GM12892 (cell line): ENCODE data around the gene WNK2.

ENCODE experiments used
- DNase-seq: peaks from one replicate; pipeline ENCODE4 v3.0.0; 2011; ENCODE audit not compliant: insufficient read length
- FAIRE-seq: peaks from 2 replicates; lab custom pipeline; 2011; peaks lifted over from hg19 to GRCh38; lab: Jason Lieb, UNC
- POLR2A ChIP-seq: IDR thresholded peaks from 2 replicates; pipeline ENCODE4 v1.6.1; 2011; ENCODE audit warnings: low read depth, low read length, control low read depth
- POLR2AphosphoS5 ChIP-seq: IDR thresholded peaks from 2 replicates; pipeline ENCODE4 v1.6.1; 2011; ENCODE audit warnings: low read depth, low read length, control low read depth
- TAF1 ChIP-seq: IDR thresholded peaks from 2 replicates; pipeline ENCODE4 v1.6.1; 2011; ENCODE audit warnings: low read depth, mild to moderate bottlenecking, control low read depth, low read length, borderline replicate concordance

WNK2 gene

GRCh38 chr9:93287593-93287992 is 103.7 kb downstream of the WNK2 start:
- TF ChIP-seq POLR2A: no peak
- no peak for TF ChIP-seq TAF1
- no peak for TF ChIP-seq POLR2AphosphoS5
- FAIRE-seq: no peak
- no peak for DNase-seq

- DNase-seq (no peak), FAIRE-seq (no peak)
- TF ChIP-seq TAF1 (no peak), POLR2AphosphoS5 (no peak), POLR2A (no peak)
Measured at GRCh38 chr9:93288341-93288740, 104.4 kb downstream of the WNK2 start.

GRCh38 chr9:93288891-93289883 is 105.2 kb downstream of the WNK2 start:
- no peak for FAIRE-seq
- no peak for DNase-seq
- TF ChIP-seq POLR2A (no peak), POLR2AphosphoS5 (no peak), TAF1 (no peak)

GRCh38 chr9:93290495-93291434 is 106.8 kb downstream of the WNK2 start:
- DNase-seq (peak; percentile 19), FAIRE-seq (no peak)
- TF ChIP-seq POLR2AphosphoS5: no peak
- TF ChIP-seq TAF1: no peak
- no peak for TF ChIP-seq POLR2A

- FAIRE-seq (no peak), DNase-seq (no peak)
- TF ChIP-seq POLR2A (no peak), POLR2AphosphoS5 (no peak), TAF1 (no peak)
Measured at GRCh38 chr9:93291536-93292287, 107.8 kb downstream of the WNK2 start.

GRCh38 chr9:93292288-93292615 is 108.3 kb downstream of the WNK2 start:
- no peak for TF ChIP-seq POLR2AphosphoS5
- no peak for TF ChIP-seq TAF1
- no peak for TF ChIP-seq POLR2A
- FAIRE-seq (no peak), DNase-seq (no peak)

- DNase-seq (no peak), FAIRE-seq (no peak)
- TF ChIP-seq POLR2A (no peak), TAF1 (no peak), POLR2AphosphoS5 (no peak)
Measured at GRCh38 chr9:93292664-93293328, 108.9 kb downstream of the WNK2 start.

GRCh38 chr9:93294011-93294410 is 110.1 kb downstream of the WNK2 start:
- no peak for DNase-seq
- FAIRE-seq: no peak
- TF ChIP-seq POLR2A: no peak

GRCh38 chr9:93295031-93295430 is 111.1 kb downstream of the WNK2 start:
- no peak for DNase-seq
- no peak for FAIRE-seq
- TF ChIP-seq POLR2AphosphoS5 (no peak), POLR2A (no peak), TAF1 (no peak)

- TF ChIP-seq POLR2AphosphoS5 (no peak), TAF1 (no peak), POLR2A (no peak)
- FAIRE-seq (no peak), DNase-seq (peak; percentile 24)
Measured at GRCh38 chr9:93295456-93296076, 111.6 kb downstream of the WNK2 start.

GRCh38 chr9:93296889-93297480 is 113.0 kb downstream of the WNK2 start:
- DNase-seq (no peak), FAIRE-seq (no peak)
- TF ChIP-seq POLR2AphosphoS5 (no peak), POLR2A (no peak)
